Ovary (tissue), 9 donors: ENCODE results near the gene WFDC5. TPM values are rescaled to one million over a fixed set of nuclear protein-coding genes. Genes with fewer than 3 reads are reported as not detected.

ENCODE experiments used
- DNase-seq, 5 donors: peaks; one replicate each; pipeline ENCODE4 v3.0.0-alpha.2; 2019 to 2020
- H3K27ac ChIP-seq, 2 donors: fragments of 200-600 bp; one replicate each; pipeline versions ENCODE4 v1.5.1 to v1.8.0; 2019 to 2022
- H3K27me3 ChIP-seq: fragments of 200-600 bp; one replicate; pipeline ENCODE4 v1.8.0; 2022
- H3K36me3 ChIP-seq: fragments of 200-600 bp; sonication (generic); one replicate; pipeline ENCODE4 v1.5.1; 2019
- H3K4me1 ChIP-seq: one replicate; pipeline ENCODE4 v1.8.1; 2013; ENCODE audit warnings: mild to moderate bottlenecking, moderate library complexity; ENCODE audit not compliant: insufficient read depth
- H3K4me3 ChIP-seq: fragments of 200-600 bp; sonication (generic); one replicate; pipeline ENCODE4 v1.5.1; 2017
- H3K9me3 ChIP-seq, 2 donors: fragments of 200-600 bp in 1 of 2; sonication (generic) in 1 of 2; one replicate each; pipeline versions ENCODE4 v1.5.1 to v1.8.1; 2013 to 2019; ENCODE audit warnings: mild to moderate bottlenecking in 1 of 2, moderate library complexity in 1 of 2
- CTCF ChIP-seq, 3 donors: fragments of 450-650 bp in 2 of 3; fragments of 200-600 bp in 1 of 3; IDR thresholded peaks; one replicate each; pipeline versions ENCODE4 v1.5.1 to v1.8.0; 2016 to 2022; ENCODE audit warnings: antibody characterized with exemption in 3 of 3, mild to moderate bottlenecking in 1 of 3
- EP300 ChIP-seq: sonication (generic); formaldehyde crosslinking; IDR thresholded peaks from one replicate; pipeline ENCODE4 v1.6.1; 2017; ENCODE audit warnings: antibody characterized with exemption
- POLR2A ChIP-seq: fragments of 450-650 bp; IDR thresholded peaks from one replicate; pipeline ENCODE4 v1.6.1; 2017; ENCODE audit warnings: antibody characterized with exemption, mild to moderate bottlenecking, moderate library complexity
- WGBS, 3 donors: extraction: QIAGEN DNeasy Blood & Tissue Kit in 1 of 3; methylation state at CpG; one replicate each; pipeline versions ENCODE4 v1.1.5 to v1.1.7; 2013 to 2017; 5-methylcytosine and 5-hydroxymethylcytosine counted together
- intact Hi-C, 4 donors: fragments of 100-400 bp; cut with DNase I; formaldehyde crosslinking; loops; one replicate each; pipeline versions ENCODE4 v1.11.0 to v1.15.1; 2022 to 2023
- polyA plus RNA-seq, 2 donors: library from polyadenylated mRNA; stranded (reverse); fragments of 200-250 nt in 1 of 2; fragments of 350-450 nt in 1 of 2; fragmentation: Illumina TruSeq in 1 of 2; extraction: RNeasy Lipid Tissue Mini Kit (QIAGEN cat#74804) in 1 of 2; gene quantifications; one replicate each; pipeline ENCODE4 v1.2.3, GENCODE V29; 2013 to 2014
- total RNA-seq, 7 donors: library from RNA; depleted of rRNA in 2 of 7; stranded (reverse); fragments of >200 nt in 2 of 7; fragmentation: NEBNext Ultra II Directional in 3 of 7; extraction: Animal tissue kit (Norgen Biotek cat#: 25700) in 3 of 7; gene quantifications; one replicate each; pipeline versions ENCODE4 v1.1.0 to v1.2.4, GENCODE V29; 2016 to 2023
- donor health status: DM: no; HTN: no; CAD: no; lungs with moderate emphysema.
- donor health status: DM: no; HTN: no; CAD: no.
- donor health status: Bipolar disorder and iron deficiency.
- donor health status: DM: yes; HTN: yes; CAD: no.
- donor health status: DM: no; HTN: no; CAD: no.
- donor health status: DM: yes; HTN: yes; CAD: no.

Gene WFDC5
- total and polyA plus RNA-seq, 9 donors, result not detected

- no peaks in the 10 kb centered on the region for H3K4me1 ChIP-seq
- no peak for DNase-seq
- no peak overlapping the region for H3K4me3 ChIP-seq
- WGBS, 3 donors, result 25 to 36% (median 36%) methylated on average over 17 of the region's 17 CpGs
- H3K27me3 ChIP-seq, result no peaks in the 10 kb centered on the region
- H3K36me3 ChIP-seq, result no peaks in the 10 kb centered on the region
- TF ChIP-seq POLR2A (no peak), CTCF (IDR thresholded peaks at IDR 0.05) (no peak), EP300 (no peak)
- intact Hi-C loops, result no loop called here
- no peak overlapping the region for H3K27ac ChIP-seq
- no peaks in the 10 kb centered on the region for H3K9me3 ChIP-seq
Observed at GRCh38 chr20:45111799-45112471, 3.0 kb downstream of the WFDC5 start.

- H3K4me1 ChIP-seq, result no peaks in the 10 kb centered on the region
- TF ChIP-seq CTCF (IDR thresholded peaks at IDR 0.05) (no peak), POLR2A (no peak), EP300 (no peak)
- no peaks in the 10 kb centered on the region for H3K36me3 ChIP-seq
- no peaks in the 10 kb centered on the region for H3K27me3 ChIP-seq
- WGBS, 3 donors, result 67 to 73% (median 72%) methylated on average over 10 to 11 of the region's 11 CpGs
- H3K27ac ChIP-seq, result no peak overlapping the region
- DNase-seq, result no peak
- H3K9me3 ChIP-seq, result no peaks in the 10 kb centered on the region
- no peak overlapping the region for H3K4me3 ChIP-seq
- intact Hi-C loops, result no loop called here
Observed at GRCh38 chr20:45111285-45111684, 3.7 kb downstream of the WFDC5 start.

GRCh38 chr20:45110301-45110700 is 4.7 kb downstream of the WFDC5 start:
- TF ChIP-seq CTCF (IDR thresholded peaks at IDR 0.05) (no peak), EP300 (no peak), POLR2A (no peak)
- Histone ChIP-seq H3K36me3 (no peaks in the 10 kb centered on the region), H3K4me3 (no peak overlapping the region), H3K9me3 (no peaks in the 10 kb centered on the region), H3K27me3 (no peaks in the 10 kb centered on the region), H3K4me1 (no peaks in the 10 kb centered on the region), H3K27ac (no peak overlapping the region)
- intact Hi-C loops, result no loop called here
- DNase-seq, result no peak
- WGBS, 3 donors, result 66 to 87% (median 81%) methylated on average over 7 to 11 of the region's 11 CpGs

- Histone ChIP-seq H3K36me3 (no peaks in the 10 kb centered on the region), H3K27ac (no peak overlapping the region), H3K27me3 (no peaks in the 10 kb centered on the region), H3K9me3 (no peaks in the 10 kb centered on the region), H3K4me1 (no peaks in the 10 kb centered on the region), H3K4me3 (no peak overlapping the region)
- DNase-seq, result no peak
- no peak for TF ChIP-seq POLR2A
- TF ChIP-seq CTCF (IDR thresholded peaks at IDR 0.05), result no peak
- TF ChIP-seq EP300, result no peak
- intact Hi-C loops, result no loop called here
- WGBS, 3 donors, result 66 to 73% (median 70%) methylated on average over 8 of the region's 8 CpGs
Observed at GRCh38 chr20:45109634-45110033, 5.3 kb downstream of the WFDC5 start.
